OCI-LY7 (cell line): Measurements from ENCODE around the gene DUSP28. TPM values are rescaled to one million over a fixed set of nuclear protein-coding genes. Genes with fewer than 3 reads are reported as not detected.

Experiments used
- BruUV-seq: library from RNA; stranded (reverse); fragments of 400-500 nt; replicated peaks from 2 replicates; lab custom pipeline; 2021; lab: Mats Ljungman, UMichigan
- CTCF ChIA-PET: fragments of 300-600 bp; sonication (Branson Sonifier 250); formaldehyde crosslinking; loops from one replicate; lab custom pipeline; 2022; ENCODE audit warnings: antibody characterized with exemption; ENCODE audit not compliant: unreplicated experiment; lab: Charles Lee
- POLR2A ChIA-PET: fragments of 300-600 bp; sonication (Branson Sonifier 250); formaldehyde crosslinking; loops from one replicate; lab custom pipeline; 2022; ENCODE audit warnings: antibody characterized with exemption; lab: Charles Lee
- DNase-seq: peaks from one replicate; pipeline ENCODE4 v3.0.0-alpha.2; 2015; ENCODE audit warnings: low spot score
- H2AFZ ChIP-seq: fragments of 200-600 bp; sonication (generic), shearing (Covaris generic); 2 replicates; pipeline ENCODE4 v1.6.1; 2014; ENCODE audit warnings: mild to moderate bottlenecking, antibody characterized with exemption, low read length, moderate library complexity
- H3K27ac ChIP-seq: fragments of 200-600 bp; sonication (generic); 2 replicates; pipeline ENCODE4 v1.5.1; 2014; ENCODE audit warnings: mixed run types, low read depth, mild to moderate bottlenecking, moderate library complexity, low read length, inconsistent platforms; ENCODE audit not compliant: poor library complexity, severe bottlenecking
- H3K36me3 ChIP-seq: fragments of 200-600 bp; sonication (generic); 2 replicates; pipeline ENCODE4 v1.6.1; 2014; ENCODE audit warnings: mild to moderate bottlenecking, antibody characterized with exemption, low read length, moderate library complexity, mixed read lengths; ENCODE audit not compliant: insufficient read depth
- H3K4me1 ChIP-seq: fragments of 200-600 bp; sonication (generic); 2 replicates; pipeline ENCODE4 v1.5.1; 2014; ENCODE audit warnings: mild to moderate bottlenecking, low read length; ENCODE audit not compliant: insufficient read depth, poor library complexity, severe bottlenecking
- H3K4me2 ChIP-seq: fragments of 200-600 bp; sonication (generic); 2 replicates; pipeline ENCODE4 v1.6.1; 2014; ENCODE audit warnings: mild to moderate bottlenecking, low read length
- H3K4me3 ChIP-seq: fragments of 200-600 bp; sonication (generic); 2 replicates; pipeline ENCODE4 v1.5.1; 2014; ENCODE audit warnings: mild to moderate bottlenecking, low read depth, low read length; ENCODE audit not compliant: poor library complexity, severe bottlenecking
- H3K79me2 ChIP-seq: fragments of 200-600 bp; sonication (generic); 2 replicates; pipeline ENCODE4 v1.6.1; 2016; ENCODE audit warnings: low read depth, mild to moderate bottlenecking, low read length, moderate library complexity, mixed read lengths; ENCODE audit not compliant: insufficient read depth
- H3K9me2 ChIP-seq: fragments of 200-600 bp; sonication (generic); 2 replicates; pipeline ENCODE4 v1.6.1; 2016; ENCODE audit warnings: mild to moderate bottlenecking, low read length, mixed read lengths; ENCODE audit not compliant: insufficient read depth
- H3K9me3 ChIP-seq: fragments of 200-600 bp; sonication (generic); 2 replicates; pipeline ENCODE4 v1.6.1; 2014; ENCODE audit warnings: mild to moderate bottlenecking, mixed run types, low read length, mixed read lengths
- H4K20me1 ChIP-seq: fragments of 200-600 bp; sonication (generic); 2 replicates; pipeline ENCODE4 v1.6.1; 2014; ENCODE audit warnings: mild to moderate bottlenecking, antibody characterized with exemption, low read length, moderate library complexity, mixed read lengths; ENCODE audit not compliant: insufficient read depth
- EZH2phosphoT487 ChIP-seq: fragments of 200-600 bp; sonication (generic); IDR thresholded peaks from 2 replicates; pipeline ENCODE4 v1.6.1; 2018; ENCODE audit warnings: low read depth, borderline replicate concordance, mild to moderate bottlenecking, mixed run types, antibody characterized with exemption, low read length, moderate library complexity, mixed read lengths
- intact Hi-C: fragments of 100-400 bp; cut with micrococcal nuclease; formaldehyde crosslinking; loops from one replicate; pipeline ENCODE4 v1.10.0; 2022; ENCODE audit not compliant: unreplicated experiment
- total RNA-seq, 2 experiments: library from RNA; depleted of rRNA in 1 of 2; stranded (reverse); fragments of >200 nt in 1 of 2; shearing (Covaris generic) in 1 of 2; gene quantifications; 2 replicates each; pipeline ENCODE4 v1.2.3, GENCODE V29; 2014 to 2022
- TF ChIP-seq, protein P1 (sequence below): fragments of 200-600 bp; sonication (generic); conservative IDR thresholded peaks from 2 replicates; pipeline ENCODE4 v1.5.1; 2014; ENCODE audit warnings: mild to moderate bottlenecking, antibody characterized with exemption, low read length, moderate library complexity, mixed read lengths

Gene DUSP28
- total RNA-seq, 2 experiments from 2014 or later = 15.8 to 17.6 TPM

DNA sequence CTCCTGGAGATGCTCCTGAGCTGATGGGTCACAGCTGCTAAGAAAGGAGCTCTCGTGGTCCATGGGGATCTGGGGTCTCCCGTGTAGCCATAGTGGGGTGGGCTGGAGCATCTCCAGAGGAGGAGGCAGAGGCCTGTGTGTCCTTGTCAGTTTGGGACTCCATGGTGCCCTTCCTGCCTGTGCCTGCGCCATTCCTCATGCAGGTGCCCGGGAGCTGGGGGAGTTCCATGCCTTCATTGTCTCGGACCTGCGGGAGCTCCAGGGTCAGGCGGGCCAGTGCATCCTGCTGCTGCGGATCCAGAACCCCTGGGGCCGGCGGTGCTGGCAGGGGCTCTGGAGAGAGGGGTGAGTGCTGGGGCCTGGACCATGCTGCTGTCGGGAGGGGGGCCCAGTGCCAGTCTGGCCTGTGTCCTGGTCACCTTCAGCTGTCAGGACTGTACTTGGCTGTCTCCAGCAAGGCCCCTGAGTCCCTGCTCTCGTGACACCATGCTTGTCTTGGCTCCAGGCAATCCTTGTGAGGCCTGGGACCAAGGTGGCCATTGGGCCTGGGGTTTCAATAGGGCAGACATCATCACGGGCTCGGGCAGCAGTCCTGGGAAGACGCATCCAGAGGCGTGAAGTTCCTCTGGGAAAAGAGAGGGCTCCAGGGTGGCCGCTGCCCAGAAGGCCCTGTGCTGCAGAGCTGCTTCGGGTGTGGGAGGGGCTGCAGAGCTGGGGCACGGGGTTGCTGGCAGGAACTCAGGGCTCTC lies 33.7 kb downstream of the DUSP28 start:
- intact Hi-C loops = no loop called here
- Histone ChIP-seq H3K79me2 (peaks cover under 1% of the 10 kb centered on the region; the same call in 1 of the 2 replicates), H3K9me3 (no peaks in the 10 kb centered on the region), H3K9me2 (no peaks in the 10 kb centered on the region), H2AFZ (no peak overlapping the region), H3K4me1 (peaks cover under 1% of the 10 kb centered on the region), H3K4me3 (no peak overlapping the region), H4K20me1 (no peaks in the 10 kb centered on the region; the same call in 1 of the 2 replicates), H3K36me3 (peaks cover 44% of the 10 kb centered on the region; the same call in 1 of the 2 replicates), H3K27ac (no peak overlapping the region), H3K4me2 (no peak overlapping the region)
- POLR2A ChIA-PET = no interaction called here
- CTCF ChIA-PET = interaction anchor here (0.7 kb wide), 1 partner anchor 9 kb away, joined by 3 read pairs; no protein-coding TSS in a partner anchor
- DNase-seq = no peak
- TF ChIP-seq EZH2phosphoT487 = no peak
- TF ChIP-seq, protein P1, sequence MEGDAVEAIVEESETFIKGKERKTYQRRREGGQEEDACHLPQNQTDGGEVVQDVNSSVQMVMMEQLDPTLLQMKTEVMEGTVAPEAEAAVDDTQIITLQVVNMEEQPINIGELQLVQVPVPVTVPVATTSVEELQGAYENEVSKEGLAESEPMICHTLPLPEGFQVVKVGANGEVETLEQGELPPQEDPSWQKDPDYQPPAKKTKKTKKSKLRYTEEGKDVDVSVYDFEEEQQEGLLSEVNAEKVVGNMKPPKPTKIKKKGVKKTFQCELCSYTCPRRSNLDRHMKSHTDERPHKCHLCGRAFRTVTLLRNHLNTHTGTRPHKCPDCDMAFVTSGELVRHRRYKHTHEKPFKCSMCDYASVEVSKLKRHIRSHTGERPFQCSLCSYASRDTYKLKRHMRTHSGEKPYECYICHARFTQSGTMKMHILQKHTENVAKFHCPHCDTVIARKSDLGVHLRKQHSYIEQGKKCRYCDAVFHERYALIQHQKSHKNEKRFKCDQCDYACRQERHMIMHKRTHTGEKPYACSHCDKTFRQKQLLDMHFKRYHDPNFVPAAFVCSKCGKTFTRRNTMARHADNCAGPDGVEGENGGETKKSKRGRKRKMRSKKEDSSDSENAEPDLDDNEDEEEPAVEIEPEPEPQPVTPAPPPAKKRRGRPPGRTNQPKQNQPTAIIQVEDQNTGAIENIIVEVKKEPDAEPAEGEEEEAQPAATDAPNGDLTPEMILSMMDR = no peak
- BruUV-seq = no TSS peak

DNA sequence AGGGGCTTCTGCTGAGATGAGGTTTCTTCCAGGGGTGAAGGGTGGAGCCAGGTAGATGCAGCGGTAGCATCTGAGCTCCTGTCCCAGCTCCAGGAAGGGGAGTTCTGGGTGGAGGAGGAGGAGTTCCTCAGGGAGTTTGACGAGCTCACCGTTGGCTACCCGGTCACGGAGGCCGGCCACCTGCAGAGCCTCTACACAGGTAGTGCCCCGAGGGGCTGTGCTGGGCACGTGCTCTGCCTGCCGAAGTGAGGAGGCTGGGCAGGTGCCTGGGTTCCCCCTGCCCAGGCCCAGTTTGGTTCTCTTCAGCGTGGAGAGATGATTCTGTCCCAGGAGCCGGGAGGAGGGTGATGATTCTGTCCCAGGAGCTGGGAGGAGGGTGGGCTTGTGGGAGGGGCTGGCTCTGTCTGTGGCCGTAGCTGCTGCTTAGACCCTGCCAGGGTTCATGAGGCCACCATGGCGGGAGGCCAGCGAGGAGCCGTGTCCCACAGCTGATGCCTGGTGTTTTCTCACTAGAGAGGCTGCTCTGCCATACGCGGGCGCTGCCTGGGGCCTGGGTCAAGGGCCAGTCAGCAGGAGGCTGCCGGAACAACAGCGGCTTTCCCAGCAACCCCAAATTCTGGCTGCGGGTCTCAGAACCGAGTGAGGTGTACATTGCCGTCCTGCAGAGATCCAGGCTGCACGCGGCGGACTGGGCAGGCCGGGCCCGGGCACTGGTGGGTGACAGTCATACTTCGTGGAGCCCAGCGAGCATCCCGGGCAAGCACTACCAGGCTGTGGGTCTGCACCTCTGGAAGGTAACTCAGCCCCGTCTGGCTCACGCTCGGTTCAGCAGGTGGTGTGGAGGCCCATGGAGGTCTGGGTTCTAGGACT lies 34.6 kb downstream of the DUSP28 start:
- POLR2A ChIA-PET = no interaction called here
- H3K27ac ChIP-seq = no peak overlapping the region
- no peaks in the 10 kb centered on the region for H3K4me1 ChIP-seq
- TF ChIP-seq EZH2phosphoT487 = no peak
- TF ChIP-seq, protein P1 = no peak
- BruUV-seq = no TSS peak
- H4K20me1 ChIP-seq = no peaks in the 10 kb centered on the region; the same call in 1 of the 2 replicates
- no peak overlapping the region for H3K4me2 ChIP-seq
- CTCF ChIA-PET = no interaction called here
- no peaks in the 10 kb centered on the region for H3K79me2 ChIP-seq
- peaks cover 42% of the 10 kb centered on the region; the same call in 1 of the 2 replicates for H3K36me3 ChIP-seq
- no peaks in the 10 kb centered on the region for H3K9me3 ChIP-seq
- H3K4me3 ChIP-seq = no peak overlapping the region
- no peak for DNase-seq
- intact Hi-C loops = no loop called here
- H2AFZ ChIP-seq = no peak overlapping the region
- no peaks in the 10 kb centered on the region for H3K9me2 ChIP-seq
